AG04450 (cell line): Measurements from ENCODE around the gene RNF112. TPM values are rescaled to one million over a fixed set of nuclear protein-coding genes. Genes with fewer than 3 reads are reported as not detected.

Source experiments
- CTCF ChIA-PET: fragments of 300-600, 350-600 bp; formaldehyde crosslinking; extraction: SDS; loops from one replicate; lab custom pipeline; 2022; ENCODE audit warnings: antibody characterized with exemption, inconsistent platforms; lab: Charles Lee
- POLR2A ChIA-PET: fragments of 350-600 bp; formaldehyde crosslinking; extraction: SDS; loops from one replicate; lab custom pipeline; 2021; ENCODE audit warnings: antibody characterized with exemption, inconsistent platforms; lab: Yijun Ruan, JAX
- DNase-seq: peaks from one replicate; pipeline ENCODE4 v3.0.0-alpha.2; 2011; ENCODE audit warnings: low read depth, low spot score
- H3K27ac ChIP-seq: one replicate; pipeline ENCODE4 v1.5.1; 2012; ENCODE audit warnings: low read depth, low read length, control low read depth
- H3K27me3 ChIP-seq: one replicate; pipeline ENCODE4 v1.6.0; 2012; ENCODE audit warnings: low read length; ENCODE audit not compliant: control insufficient read depth, insufficient read depth
- H3K4me3 ChIP-seq: 2 replicates; pipeline ENCODE4 v1.5.1; 2011; ENCODE audit warnings: mild to moderate bottlenecking, low read depth, low read length, control low read depth
- H3K9me3 ChIP-seq: 2 replicates; pipeline ENCODE4 v1.5.1; 2012; ENCODE audit warnings: low read length; ENCODE audit not compliant: control insufficient read depth, insufficient read depth
- CTCF ChIP-seq: IDR thresholded peaks from 2 replicates; pipeline ENCODE4 v1.5.1; 2011; ENCODE audit warnings: low read depth, low read length, control low read depth, inconsistent platforms
- polyA plus RNA-seq: library from polyadenylated mRNA; depleted of rRNA; stranded (reverse); fragments of >200 nt; gene quantifications from 2 replicates; pipeline ENCODE4 v1.2.3, GENCODE V29; 2011

Gene RNF112
- polyA plus RNA-seq, 1 experiment, result 3.3 TPM

- no peak overlapping the region for H3K27ac ChIP-seq
- ChIA-PET CTCF (interaction anchor here (1.4 to 2.0 kb wide), 2 partner anchors 19 to 66 kb away, joined by 3 to 7 read pairs; partner anchors contain the start of gene B9D1), POLR2A (no interaction called here)
- no peak overlapping the region for H3K4me3 ChIP-seq
- no peak for TF ChIP-seq CTCF
- no peaks in the 10 kb centered on the region for H3K27me3 ChIP-seq
- H3K9me3 ChIP-seq, result no peaks in the 10 kb centered on the region; the same call in 1 of the 2 replicates
- no peak for DNase-seq
Observed at GRCh38 chr17:19381361-19381740, 29.7 kb upstream of the RNF112 start.

GRCh38 chr17:19381741-19382444 is 29.1 kb upstream of the RNF112 start:
- Histone ChIP-seq H3K27me3 (no peaks in the 10 kb centered on the region), H3K27ac (peak overlapping the region; percentile 11), H3K4me3 (no peak overlapping the region), H3K9me3 (no peaks in the 10 kb centered on the region; the same call in 1 of the 2 replicates)
- POLR2A ChIA-PET, result no interaction called here
- DNase-seq, result no peak
- CTCF ChIA-PET, result no interaction called here
- no peak for TF ChIP-seq CTCF

GRCh38 chr17:19382531-19383444 is 28.2 kb upstream of the RNF112 start:
- CTCF ChIA-PET, result no interaction called here
- Histone ChIP-seq H3K9me3 (no peaks in the 10 kb centered on the region), H3K4me3 (no peak overlapping the region), H3K27ac (peak overlapping the region; percentile 11), H3K27me3 (no peaks in the 10 kb centered on the region)
- no peak for DNase-seq
- POLR2A ChIA-PET, result no interaction called here
- no peak for TF ChIP-seq CTCF

GRCh38 chr17:19383681-19384470 is 27.2 kb upstream of the RNF112 start:
- DNase-seq, result no peak
- CTCF ChIA-PET, result interaction anchor here (2.0 to 2.3 kb wide), 2 partner anchors 21 to 64 kb away, joined by 5 to 18 read pairs; partner anchors contain the start of gene B9D1
- POLR2A ChIA-PET, result interaction anchor here (0.6 to 2.1 kb wide), 3 partner anchors 19 to 120 kb away, joined by 3 to 16 read pairs (median 3); no protein-coding TSS in a partner anchor
- H3K4me3 ChIP-seq, result peak overlapping the region; percentile 3; the same call in 1 of the 2 replicates
- peak overlapping the region; percentile 78 for H3K27ac ChIP-seq
- no peaks in the 10 kb centered on the region for H3K9me3 ChIP-seq
- TF ChIP-seq CTCF, result no peak
- H3K27me3 ChIP-seq, result no peaks in the 10 kb centered on the region
